Fibroblast of peridontal ligament (primary cell): ENCODE measurements around the gene HSP90AA1.
"Not testable (repeated sequence)": the region's sequence is repeated elsewhere in the genome, so short reads cannot be mapped to it uniquely, and the experiment has no call there.

ENCODE experiments used
- DNase-seq: peaks from one replicate; pipeline ENCODE4 v3.0.0-alpha.2; 2010; ENCODE audit errors: extremely low read depth

The HSP90AA1 gene

DNA sequence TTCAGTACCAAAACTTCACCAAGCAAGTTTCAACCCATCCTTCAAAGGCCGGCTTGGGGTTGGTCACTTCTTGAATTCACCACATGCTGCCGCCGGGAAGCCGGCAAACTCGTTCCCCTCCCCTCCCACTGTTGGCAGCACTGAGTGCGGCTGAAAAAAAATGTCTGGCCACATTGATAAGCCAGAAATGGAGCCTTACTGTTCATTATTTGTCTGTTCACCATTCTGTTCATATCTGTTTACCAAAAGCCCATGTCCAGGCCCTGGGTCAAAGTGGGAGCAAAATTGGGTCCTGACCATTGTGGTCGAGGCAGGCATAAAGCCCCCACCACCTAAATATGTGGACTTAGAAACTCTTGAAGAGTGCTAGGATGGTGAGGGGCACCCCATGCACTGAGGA lies 7.3 kb upstream of the HSP90AA1 start:
- DNase-seq = no peak

DNA sequence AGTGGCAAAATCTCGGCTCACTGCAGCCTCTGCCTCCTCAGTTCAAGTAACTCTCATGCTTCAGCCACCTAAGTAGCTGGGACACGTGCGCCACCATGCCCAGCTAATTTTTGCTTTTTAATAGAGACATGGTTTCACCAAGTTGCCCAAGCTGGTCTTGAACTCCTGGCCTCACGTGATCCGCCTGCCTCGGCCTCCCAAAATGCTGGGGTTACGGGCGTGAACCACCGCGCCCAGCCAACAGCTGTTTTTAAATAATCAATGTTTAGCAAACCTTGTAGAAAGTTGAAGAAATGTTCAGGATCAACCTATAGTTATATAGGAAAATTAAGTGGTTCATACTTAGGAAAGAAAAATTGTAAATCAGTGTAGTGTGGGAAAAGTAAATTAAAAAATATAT lies 6.0 kb upstream of the HSP90AA1 start:
- no peak for DNase-seq

DNA sequence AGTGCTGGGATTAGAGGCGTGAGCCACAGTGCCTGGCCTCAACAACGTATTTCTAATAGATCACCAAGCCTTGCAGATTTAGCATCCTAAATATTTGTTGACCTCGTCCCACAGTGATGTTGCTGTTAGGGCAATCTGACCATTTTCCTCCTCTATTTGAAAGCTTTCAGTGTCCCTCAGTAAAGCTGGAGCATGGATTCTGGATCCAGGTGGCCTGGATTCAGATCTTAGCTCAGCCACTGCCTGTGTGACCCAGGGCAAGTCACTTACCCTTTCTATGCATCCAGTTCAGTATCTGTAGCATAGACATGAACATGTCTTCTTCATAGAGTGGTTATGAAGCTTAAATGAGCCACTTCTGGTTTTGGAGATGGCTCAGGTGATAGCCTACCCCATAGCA lies 3.9 kb upstream of the HSP90AA1 start:
- no peak for DNase-seq

DNA sequence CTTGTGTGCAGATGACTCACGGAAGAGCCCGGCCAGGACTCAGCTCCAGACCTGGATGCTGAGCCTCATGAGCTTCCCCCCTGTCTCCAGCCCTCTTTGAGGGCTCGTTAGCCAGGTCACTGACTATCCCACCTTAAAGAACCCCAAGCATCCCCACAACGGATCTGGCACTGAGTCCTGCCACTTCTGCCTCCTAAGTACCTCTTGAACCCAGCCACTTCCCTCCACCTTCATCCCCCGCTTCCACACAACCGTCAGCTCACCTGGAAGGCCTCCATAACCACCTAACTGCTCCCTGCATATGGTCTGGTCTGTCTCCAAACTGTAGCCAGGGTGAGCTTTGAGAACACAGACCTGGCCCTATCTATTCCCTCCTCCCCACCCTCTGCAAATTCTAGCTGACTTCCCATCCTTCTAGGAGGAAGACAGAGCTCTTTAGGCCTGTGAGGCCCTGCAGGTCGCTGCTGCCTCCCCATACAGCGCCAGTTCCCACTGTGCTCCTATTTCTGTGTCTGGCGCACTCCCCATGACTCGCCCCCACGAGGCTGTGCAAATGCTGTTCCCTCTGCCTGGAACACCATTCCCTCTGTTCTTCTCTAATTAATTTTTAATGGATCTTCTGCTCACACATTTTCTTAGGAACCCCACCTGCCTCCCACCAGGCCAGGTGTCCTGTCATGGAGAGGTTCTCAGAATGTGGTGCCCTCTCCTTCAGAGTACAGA lies 2.9 kb upstream of the HSP90AA1 start:
- DNase-seq = no peak

DNA sequence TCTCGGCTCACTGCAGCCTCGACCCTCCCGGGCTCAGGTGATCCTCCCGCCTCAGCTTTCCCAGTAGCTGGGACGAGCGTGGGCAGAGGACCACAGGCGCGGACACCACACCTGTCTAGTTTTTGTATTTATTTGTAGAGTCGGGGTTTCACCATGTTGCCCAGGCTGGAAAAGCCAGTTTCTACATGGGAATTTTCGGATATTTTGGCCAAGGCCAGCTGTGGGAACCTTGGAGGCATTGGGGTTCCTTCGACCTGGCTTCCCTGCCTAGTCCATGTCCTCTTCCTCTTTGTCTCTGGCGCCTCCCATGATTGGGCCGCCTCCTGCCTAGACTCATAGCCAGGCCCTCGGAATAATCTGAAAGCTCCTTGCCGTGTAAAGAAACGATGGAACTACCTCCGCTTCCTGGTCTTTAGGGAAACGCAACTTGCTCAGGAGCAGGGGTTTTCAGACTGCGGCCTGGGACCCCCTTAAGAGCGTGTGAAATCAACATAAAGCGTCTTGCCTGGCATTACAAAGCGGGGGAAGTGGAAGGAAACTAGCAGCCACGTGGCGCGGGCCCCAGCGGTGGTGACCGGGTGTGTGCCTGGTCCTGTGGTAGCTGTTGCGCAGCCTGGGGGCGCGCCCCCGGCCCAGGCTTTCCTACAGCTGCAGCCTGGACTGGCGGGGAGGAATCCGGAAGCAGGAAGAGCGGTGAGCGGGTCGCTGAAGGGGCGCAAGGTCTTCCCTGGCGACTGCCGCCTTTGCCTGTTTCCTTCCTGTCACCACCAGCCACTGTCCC lies 1.4 kb upstream of the HSP90AA1 start:
- no peak for DNase-seq

DNA sequence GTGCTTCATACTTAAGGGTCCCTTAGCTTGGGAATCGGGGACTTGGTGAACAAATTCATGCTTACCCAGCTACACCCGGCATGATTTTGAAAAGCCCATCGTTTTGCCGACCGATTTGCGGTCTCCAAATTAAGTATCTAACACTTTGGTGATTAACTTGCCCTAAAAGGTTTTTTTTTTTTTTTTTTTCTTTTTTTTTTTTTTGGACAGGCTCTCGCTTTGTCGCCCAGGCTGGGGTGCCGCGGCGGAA lies 843 bp upstream of the HSP90AA1 start:
- DNase-seq = no peak

DNA sequence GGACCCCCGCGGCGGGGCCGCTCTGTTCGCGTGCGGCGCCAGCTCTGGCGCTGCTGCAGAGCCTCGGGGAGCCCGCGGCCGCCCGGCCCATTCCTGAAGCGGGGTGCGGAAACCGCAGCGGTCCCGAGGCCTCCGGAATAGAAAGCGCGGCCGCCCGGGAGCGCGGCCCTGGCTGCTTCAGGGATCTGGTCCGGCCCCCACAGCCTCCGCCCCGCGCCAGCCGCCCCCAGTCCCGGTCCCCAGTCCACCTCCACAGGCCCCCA lies 204 bp downstream of the HSP90AA1 start:
- no peak for DNase-seq

DNA sequence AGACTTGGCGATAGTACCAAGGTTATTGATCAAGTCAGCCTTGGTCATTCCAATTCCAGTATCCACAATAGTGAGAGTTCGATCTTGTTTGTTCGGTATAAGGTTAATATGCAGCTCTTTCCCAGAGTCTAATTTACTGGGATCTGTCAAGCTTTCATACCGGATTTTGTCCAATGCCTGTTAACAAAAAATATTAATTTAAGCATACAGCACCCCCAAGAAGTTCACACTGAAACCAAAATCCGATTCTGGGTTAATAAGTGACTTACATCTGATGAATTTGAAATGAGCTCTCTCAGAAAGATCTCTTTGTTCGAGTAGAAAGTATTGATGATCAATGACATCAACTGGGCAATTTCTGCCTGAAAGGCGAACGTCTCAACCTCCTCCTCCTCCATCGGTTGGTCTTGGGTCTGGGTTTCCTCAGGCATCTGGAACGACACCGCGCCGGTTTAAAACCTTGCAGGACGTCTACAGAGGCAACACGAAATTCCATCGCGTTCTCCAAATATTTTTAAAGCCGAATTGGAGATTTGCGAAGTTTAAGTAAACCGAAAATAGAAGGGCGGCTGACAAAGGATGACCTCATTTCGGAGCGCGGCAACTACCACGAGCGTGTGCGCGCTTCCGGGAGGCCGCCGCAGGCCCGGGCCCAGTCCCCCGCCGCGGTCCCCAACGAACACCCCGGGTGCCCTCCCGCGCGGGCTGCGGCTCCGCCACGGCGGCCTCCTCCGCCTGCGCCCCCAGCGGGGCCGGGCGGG lies 716 bp downstream of the HSP90AA1 start:
- DNase-seq = peak; percentile 76

DNA sequence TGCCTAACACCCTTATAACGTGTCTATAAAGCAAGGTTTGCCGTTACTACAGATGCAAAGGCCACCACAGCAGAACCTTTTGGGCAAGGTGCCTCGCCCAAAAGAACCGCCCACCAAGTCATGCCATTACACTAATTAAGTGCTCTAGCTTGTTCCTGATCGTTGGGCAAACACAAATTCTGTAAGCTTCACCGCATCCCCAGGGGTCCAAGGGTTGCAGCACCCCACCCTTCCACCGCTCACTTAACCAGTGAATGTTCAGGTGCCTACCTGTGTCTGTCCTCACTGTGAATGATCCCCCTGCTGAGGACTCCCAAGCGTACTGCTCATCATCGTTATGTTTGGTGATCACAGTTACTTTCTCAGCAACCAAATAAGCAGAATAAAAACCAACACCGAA lies 1.4 kb downstream of the HSP90AA1 start:
- DNase-seq = no peak

DNA sequence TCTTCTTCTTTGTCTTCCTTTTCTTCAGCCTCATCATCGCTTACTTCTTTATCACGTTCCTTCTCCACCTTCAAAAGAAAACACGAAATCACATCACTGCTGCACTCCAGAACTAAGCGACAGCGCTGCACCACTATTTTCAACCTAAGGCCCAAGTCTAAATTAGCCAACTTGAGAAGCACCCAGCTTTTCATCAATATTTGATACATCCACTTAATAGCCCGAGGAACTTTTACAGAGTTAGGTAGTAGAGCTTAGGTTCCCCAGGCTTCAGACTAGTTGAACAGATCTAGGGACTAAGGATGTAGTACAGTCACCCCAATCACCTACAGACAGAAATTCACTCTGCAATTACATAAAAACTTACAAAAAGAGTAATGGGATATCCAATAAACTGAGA lies 1.9 kb downstream of the HSP90AA1 start:
- no peak for DNase-seq

DNA sequence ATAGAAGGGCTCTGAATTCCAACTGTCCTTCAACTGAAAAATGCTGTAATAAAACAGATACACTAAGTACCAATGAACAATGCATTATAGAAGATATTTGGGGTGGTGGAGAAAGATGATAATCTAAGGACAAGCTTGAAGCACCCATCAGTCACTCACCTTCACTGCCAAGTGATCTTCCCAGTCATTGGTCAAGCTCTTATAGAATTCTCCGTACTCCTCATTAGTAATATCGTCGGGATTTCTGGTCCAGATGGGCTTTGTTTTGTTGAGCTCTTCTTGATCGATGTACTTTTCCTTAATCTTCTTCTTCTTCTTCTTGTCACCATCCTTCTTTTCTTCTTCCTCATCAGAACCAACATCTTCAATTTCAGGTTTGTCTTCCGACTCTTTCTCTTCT lies 2.3 kb downstream of the HSP90AA1 start:
- not testable (repeated sequence) for DNase-seq

DNA sequence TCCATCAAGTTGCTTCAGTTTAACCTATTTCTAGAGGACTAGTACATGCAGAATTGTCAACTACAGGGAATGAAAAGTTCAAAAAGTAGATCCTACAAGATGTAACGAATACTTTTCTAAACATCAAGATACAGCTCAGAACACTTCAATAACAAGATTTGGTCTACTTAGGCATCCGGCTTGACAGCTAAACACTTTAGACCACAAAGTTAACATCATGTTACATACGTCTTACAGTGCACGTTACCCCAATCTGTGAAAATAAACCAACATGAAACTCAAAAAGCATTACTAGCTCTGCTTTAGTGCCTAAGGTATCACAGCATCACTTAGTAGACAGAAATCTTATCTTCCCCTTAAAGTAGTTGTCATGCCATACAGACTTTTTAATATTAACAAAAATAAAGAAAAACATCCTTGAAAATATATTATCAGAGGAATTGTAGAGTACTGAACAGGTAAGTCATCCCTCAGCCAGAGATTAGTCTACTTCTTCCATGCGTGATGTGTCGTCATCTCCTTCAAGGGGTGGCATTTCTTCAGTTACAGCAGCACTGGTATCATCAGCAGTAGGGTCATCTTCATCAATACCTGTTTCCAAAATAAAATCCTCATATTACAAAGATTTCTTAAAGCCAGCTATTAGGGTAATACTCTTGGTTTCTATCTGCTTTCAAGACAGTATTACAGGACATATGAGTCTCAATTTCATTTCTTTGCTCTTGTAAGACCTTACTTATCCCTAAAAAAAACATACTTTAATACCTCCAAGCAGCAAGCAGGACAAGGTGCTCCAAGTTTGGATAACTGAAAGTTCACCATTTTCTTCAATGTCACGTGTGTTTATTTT lies 5.4 kb downstream of the HSP90AA1 start:
- DNase-seq = no peak

DNA sequence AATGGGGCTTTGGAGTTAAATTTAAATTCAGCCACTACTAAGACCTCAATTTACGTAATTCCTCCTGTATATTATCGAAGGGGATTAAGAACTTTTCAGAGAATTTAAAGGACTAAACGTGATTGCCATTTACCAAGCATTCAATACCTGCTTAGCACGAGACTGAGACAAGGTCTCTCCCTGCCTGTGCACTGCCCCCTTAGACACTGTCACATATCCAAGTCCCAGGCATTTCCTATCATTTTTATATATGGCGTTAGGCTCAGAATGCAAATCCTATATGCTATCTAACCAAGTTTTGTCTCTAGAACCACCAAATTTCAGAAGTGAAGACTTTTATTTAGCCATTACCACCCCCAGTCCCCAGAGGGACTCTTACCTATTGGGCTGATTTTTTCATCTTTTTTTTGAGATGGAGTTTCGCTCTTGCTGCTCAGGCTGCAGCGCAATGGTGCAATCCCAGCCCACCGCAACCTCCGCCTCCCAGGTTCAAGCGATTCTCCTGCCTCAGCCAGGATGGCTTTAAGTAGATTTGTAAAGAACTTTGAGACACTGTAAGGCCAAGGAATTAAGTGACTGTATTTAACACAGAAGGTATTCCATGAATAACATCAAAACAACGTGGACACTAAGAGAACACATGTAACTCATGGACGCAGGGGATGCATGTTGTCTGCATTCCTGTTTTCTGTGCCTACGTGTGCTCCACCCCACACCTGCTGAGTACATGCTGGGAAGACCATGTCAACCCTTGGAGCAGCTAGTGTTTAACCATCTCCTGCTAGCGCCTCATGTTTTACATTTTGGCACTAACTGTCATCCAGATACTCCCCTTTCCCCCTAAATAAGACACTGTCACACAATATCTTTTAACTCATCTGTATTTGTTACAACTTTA lies 6.4 kb downstream of the HSP90AA1 start:
- DNase-seq = no peak

DNA sequence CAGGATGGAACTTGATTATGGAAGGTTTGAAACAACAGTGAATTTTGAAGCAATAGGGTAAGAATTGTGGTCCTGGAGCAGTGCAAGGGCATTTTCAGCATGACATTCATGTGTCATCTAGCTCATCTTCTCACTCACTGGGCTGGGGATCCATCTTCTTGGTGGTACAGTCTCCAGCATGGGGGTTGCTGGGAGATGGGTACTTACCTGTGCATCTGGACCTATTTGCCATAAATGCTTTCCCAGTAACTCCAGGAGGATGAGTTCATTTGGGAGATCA lies 7.2 kb downstream of the HSP90AA1 start:
- DNase-seq = no peak

DNA sequence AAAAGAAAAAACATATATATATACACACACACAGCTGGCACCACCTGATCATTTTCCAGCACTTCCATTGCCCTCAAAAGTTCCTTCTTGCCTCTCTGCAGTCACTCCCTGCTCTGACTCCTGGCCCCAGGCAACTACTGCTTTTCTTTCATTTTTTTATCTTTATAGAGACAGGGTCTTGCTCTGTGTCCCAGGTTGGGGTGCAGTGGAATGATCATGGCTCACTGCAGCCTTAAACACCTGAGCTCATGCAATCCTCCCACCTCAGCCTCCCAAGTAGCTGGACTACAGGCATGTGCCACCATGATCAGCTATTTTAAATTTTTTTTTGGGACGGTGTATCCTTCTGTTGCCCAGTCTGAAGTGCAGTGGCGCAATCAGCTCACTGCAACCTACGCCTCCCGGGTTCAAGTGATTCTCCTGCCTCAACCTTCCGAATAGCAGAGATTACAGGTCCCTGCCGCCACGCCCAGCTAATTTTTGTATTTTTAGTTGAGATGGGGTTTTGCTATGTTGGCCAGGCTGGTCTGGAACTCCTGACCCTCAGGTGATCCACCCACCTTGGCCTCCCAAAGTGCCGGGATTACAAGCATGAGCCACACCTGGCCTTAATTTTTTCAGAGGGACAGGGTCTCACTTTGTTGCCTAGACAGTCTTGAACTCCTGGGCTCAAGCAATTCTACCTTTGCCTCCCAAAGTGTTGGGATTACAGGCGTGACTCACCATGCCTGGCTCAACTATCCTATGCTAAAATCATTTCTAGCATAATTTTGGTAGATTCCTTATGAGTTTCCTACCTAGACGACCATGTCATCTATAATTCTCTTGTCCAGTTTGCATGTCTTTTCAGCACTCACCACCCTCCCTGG lies 7.8 kb downstream of the HSP90AA1 start:
- DNase-seq = no peak

DNA sequence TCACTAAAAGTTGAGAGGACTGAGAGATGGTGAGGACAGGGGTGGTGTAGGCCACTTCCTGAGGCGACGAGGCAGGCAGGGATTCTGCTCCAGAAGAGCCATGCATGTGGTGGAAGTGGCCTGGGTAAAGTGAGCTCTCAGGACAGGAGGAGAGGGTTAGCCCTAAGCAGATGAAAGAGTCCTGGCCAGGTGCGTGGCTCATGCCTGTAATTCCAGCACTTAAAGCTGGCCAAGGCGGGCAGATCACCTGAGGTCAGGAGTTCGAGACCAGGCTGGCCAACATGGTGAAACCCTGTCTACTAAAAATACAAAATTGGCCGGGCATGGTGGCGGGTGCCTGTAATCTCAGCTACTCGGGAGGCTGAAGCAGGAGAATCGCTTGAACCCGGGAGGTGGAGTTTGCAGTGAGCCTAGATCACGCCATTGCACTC lies 8.5 kb downstream of the HSP90AA1 start:
- DNase-seq = not testable (repeated sequence)

DNA sequence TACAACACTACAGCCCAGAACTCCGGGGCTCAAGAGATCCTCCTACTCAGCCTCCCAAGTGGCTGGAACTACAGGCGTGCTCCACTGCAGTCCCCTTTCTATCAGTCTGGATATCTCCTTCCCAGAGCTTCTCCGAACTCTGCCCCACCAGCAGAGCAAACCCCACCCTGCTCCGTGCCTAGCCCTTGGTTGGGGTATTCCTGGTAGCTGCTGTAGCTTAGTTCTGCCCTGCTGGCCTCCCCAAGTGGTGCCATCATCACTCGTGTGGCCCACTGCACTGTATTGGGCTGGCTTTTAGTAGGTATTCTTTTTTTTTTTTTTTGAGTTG lies 9.5 kb downstream of the HSP90AA1 start:
- DNase-seq = no peak

DNA sequence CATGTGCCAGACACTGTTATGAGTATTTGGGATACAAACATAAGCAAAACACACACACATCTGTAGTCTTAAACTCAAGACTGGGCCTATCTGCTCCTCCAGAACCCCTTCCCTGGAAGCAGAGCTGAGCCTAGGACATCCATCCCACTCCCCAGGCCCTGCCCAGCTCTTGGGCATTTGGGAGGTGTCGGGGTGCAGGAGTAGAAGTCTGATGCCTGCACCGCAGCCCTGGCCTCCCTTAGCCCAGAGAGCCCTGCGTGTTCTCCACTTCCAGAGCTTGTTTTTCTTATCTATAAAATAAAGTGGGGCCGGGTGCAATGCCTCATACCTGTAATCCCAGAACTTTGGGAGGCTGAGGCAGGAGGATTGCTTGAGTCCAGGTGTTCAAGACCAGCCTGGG lies 11.7 kb downstream of the HSP90AA1 start:
- no peak for DNase-seq

DNA sequence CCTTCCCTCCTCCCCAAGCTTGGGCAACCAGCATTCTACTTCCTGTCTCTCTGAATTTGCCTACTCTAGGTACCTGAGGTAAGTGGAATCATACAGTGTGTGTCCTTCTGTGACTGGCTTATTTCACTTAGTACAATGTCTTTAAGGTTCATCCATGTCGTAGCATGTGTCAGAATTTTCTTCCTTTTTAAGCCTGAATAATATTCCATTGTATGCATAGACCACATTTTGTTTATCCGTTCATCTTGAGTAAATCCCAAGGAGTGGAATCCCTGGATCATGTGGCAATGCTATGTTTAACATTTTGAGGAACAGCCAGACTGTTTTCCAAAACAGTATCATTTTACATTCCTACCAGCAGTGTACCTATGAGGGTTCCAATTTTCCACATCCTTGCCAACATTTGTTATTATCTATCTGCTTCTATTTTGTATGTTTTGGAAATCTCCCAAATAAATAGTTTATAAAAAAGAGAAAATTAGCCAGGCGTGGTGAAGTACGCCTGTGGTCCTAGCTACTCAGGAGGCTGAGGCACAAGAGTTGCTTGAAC lies 12.4 kb downstream of the HSP90AA1 start:
- no peak for DNase-seq

DNA sequence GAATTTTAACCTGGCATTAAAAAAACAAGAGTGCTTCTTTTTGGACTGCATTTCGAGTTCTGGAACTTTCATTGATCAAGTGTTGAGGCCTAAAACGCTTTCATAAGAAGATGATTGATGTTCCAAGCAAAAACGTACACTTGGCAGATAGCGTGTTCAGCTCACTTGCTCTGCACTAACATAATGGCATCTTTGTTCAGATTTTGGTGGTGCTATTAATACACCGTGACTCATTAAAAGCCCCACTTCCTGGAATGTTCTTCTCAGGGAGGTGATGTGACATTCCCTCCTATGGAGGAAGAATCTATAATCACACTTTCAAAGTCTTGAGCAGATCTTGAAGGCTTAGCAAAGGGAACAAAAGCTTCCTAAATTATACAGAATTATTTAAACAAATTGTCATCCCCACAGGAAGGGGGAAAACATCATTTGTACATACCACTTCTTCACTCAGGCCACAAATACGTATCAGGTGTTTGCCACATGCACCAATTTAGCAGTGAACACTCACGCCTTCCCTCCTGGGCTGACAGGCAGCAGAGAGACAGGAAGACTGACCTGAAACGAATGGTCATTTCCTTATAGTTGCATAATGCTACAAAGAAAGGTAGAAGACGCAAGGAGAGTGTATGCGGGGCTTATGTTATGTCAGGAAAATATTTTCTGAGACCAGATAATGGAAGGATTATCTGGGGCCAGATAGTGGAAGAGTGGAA lies 15.4 kb downstream of the HSP90AA1 start:
- DNase-seq = no peak
